OCI-LY1 (cell line): ENCODE results near the gene NSUN3.

ENCODE experiments used
- EZH2 ChIP-seq: fragments of 200-600 bp; sonication (generic), shearing (Covaris generic); IDR thresholded peaks from 2 replicates; pipeline ENCODE4 v1.8.0; 2017; ENCODE audit warnings: borderline replicate concordance, mixed run types, mild to moderate bottlenecking, antibody characterized with exemption, low read length, moderate library complexity, mixed read lengths
- TF ChIP-seq, protein P1 (sequence below): fragments of 200-600 bp; sonication (generic), shearing (Covaris generic); IDR thresholded peaks from 2 replicates; pipeline ENCODE4 v1.5.1; 2017; ENCODE audit warnings: mild to moderate bottlenecking, antibody characterized with exemption, low read length, moderate library complexity, mixed read lengths

DNA sequence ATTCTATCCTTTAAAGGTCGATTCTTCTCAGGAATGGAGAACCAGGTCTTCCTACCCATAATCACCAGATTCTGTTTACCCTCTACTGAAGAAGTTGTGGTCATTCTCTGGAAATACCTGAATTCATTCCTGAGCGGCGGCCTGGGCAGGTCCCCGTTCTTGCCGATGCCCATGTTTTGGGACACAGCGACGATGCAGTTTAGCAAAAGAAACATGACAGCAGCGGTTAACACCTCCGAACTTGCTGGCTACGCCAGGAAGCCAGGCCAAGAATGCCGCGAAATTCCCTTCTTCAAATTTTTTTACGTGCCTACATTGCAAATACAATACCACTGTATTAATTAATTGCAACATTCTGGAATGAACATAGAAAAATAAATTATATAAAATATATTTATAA lies 1.6 kb upstream of the NSUN3 start:
- TF ChIP-seq, protein P1, sequence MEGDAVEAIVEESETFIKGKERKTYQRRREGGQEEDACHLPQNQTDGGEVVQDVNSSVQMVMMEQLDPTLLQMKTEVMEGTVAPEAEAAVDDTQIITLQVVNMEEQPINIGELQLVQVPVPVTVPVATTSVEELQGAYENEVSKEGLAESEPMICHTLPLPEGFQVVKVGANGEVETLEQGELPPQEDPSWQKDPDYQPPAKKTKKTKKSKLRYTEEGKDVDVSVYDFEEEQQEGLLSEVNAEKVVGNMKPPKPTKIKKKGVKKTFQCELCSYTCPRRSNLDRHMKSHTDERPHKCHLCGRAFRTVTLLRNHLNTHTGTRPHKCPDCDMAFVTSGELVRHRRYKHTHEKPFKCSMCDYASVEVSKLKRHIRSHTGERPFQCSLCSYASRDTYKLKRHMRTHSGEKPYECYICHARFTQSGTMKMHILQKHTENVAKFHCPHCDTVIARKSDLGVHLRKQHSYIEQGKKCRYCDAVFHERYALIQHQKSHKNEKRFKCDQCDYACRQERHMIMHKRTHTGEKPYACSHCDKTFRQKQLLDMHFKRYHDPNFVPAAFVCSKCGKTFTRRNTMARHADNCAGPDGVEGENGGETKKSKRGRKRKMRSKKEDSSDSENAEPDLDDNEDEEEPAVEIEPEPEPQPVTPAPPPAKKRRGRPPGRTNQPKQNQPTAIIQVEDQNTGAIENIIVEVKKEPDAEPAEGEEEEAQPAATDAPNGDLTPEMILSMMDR = no peak
- TF ChIP-seq EZH2 = no peak
